Thyroid gland (tissue), 4 donors: Measurements from ENCODE around the gene RAD9A.

ENCODE experiments used
- POLR2A ChIP-seq, 2 donors: fragments of 450-650 bp; IDR thresholded peaks; one replicate each; pipeline ENCODE4 v1.6.1; 2017; ENCODE audit warnings: antibody characterized with exemption in 2 of 2, mild to moderate bottlenecking in 2 of 2, moderate library complexity in 1 of 2
- TF ChIP-seq, protein P1 (sequence below), 6 experiments: fragments of 200-600 bp in 3 of 6; fragments of 450-650 bp in 3 of 6; sonication (generic) in 3 of 6; IDR thresholded peaks; one replicate each; pipeline ENCODE4 v1.5.1; 2016 to 2019; ENCODE audit warnings: antibody characterized with exemption in 6 of 6, mild to moderate bottlenecking in 2 of 6, inconsistent platforms in 1 of 6, moderate library complexity in 1 of 6

DNA sequence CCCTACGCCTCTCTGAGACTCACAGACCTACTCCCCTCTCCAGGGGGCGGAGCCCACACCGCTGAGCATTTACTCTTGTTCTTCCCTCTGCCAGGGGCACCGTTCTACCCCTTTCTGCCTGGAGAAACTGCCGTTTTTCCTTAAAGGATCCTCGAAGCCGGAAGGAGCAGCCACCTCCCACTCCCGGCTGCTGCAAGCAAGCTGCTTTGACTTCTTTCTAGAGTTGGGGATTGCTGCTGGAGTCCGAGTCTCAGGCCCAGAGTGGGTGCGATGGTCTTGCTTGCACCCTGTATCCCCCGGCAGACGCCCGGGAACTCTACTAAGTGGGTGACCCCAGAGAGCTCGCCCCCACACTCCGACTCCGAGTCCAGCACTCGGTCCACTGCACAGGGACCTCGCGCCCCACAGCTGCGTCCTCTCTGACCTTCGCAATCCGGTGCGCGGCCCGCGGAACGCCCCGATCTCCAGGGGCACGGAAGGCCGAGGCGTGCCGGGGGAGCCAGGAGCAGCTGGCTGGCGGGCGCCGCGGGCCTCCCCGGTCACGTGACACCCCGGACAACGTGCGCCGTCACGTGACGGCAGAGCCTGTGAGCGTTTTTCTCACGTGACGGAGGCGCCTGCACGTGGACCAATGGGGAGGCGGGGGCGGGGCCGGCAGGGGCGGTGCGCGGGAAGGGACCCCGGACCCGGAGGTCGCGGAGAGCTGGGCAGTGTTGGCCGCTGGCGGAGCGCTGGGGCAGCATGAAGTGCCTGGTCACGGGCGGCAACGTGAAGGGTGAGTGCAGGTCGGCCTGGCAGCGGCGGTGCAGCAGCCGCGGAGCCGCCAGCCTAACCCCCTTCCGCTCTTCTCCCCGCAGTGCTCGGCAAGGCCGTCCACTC, at the start of gene RAD9A:
- TF ChIP-seq, protein P1, sequence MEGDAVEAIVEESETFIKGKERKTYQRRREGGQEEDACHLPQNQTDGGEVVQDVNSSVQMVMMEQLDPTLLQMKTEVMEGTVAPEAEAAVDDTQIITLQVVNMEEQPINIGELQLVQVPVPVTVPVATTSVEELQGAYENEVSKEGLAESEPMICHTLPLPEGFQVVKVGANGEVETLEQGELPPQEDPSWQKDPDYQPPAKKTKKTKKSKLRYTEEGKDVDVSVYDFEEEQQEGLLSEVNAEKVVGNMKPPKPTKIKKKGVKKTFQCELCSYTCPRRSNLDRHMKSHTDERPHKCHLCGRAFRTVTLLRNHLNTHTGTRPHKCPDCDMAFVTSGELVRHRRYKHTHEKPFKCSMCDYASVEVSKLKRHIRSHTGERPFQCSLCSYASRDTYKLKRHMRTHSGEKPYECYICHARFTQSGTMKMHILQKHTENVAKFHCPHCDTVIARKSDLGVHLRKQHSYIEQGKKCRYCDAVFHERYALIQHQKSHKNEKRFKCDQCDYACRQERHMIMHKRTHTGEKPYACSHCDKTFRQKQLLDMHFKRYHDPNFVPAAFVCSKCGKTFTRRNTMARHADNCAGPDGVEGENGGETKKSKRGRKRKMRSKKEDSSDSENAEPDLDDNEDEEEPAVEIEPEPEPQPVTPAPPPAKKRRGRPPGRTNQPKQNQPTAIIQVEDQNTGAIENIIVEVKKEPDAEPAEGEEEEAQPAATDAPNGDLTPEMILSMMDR (IDR thresholded peaks at IDR 0.05) = peak in 1 of 6 experiments; percentile 30
- peak in 1 of 2 donors; percentile 73 for TF ChIP-seq POLR2A (IDR thresholded peaks at IDR 0.05)
